T-helper 22 cell (primary cell): ENCODE results near the gene MACROD2.

ENCODE experiments used
- DNase-seq: peaks from one replicate; pipeline ENCODE4 v3.0.0-alpha.2; 2020; ENCODE audit warnings: low read depth

The MACROD2 gene

DNA sequence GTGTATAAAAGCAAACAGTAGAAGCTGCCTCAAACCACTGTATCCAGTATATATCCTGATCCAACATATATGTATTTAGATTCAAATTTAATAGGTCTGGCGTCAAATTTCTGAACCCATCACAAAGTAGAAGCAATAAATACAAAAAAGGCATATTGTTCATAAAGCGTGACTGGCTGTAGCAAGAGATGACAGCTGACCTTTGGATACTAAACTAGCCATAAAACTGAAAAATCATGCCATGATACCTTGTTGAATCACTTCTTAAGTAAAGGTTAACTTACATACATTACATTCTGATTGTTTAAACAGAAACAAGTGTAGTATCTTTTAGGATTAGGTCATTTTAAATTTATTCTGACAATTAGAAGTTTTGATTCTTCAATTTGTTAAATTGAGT lies 714.1 kb downstream of the MACROD2 start:
- no peak for DNase-seq

- no peak for DNase-seq
These were observed 715.6 kb downstream of the MACROD2 start for GRCh38 chr20:14710951-14711350.

DNA sequence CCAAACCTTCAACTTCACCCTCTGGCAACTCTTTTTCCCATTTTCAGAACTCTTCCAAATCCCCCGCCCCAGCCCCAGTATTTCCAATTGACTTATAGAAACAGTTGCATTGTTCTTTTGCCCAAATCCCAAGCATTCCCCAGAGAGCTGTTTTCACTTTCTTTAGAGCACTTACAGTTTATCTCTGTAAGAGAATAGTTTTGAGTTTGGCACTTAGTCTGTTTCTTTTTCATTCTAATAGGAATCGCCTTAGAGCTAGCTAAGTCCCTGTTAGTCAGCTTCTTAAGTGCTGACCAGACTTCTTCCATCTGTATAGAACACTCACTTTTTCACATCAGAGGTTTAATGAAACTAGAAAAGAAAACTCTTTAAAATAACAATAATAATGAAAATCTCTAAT lies 716.3 kb downstream of the MACROD2 start:
- DNase-seq: no peak

GRCh38 chr20:14712302-14712739 lies 717.0 kb downstream of the MACROD2 start:
- DNase-seq: no peak

DNA sequence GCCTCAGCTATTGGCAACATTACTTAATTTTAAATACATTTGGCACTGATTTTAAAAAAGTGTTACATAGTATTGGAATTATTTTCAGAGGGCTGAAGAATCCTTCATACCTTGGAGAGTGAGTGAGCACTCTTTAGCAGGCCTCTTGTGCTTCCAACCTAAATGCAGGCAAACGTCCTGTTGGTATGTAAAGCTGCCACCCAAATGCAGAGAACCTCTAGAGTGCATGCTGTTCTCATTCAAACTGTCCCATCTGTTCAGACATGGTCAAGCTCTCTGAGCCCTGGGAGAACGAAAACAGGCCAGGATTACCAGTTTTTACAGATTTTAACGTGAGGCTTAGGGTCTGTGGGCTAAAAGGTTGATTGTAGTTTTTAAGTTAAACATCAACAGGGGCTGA lies 720.1 kb downstream of the MACROD2 start:
- DNase-seq: no peak

- DNase-seq: no peak
These were observed 721.1 kb downstream of the MACROD2 start for GRCh38 chr20:14716351-14716801.

DNA sequence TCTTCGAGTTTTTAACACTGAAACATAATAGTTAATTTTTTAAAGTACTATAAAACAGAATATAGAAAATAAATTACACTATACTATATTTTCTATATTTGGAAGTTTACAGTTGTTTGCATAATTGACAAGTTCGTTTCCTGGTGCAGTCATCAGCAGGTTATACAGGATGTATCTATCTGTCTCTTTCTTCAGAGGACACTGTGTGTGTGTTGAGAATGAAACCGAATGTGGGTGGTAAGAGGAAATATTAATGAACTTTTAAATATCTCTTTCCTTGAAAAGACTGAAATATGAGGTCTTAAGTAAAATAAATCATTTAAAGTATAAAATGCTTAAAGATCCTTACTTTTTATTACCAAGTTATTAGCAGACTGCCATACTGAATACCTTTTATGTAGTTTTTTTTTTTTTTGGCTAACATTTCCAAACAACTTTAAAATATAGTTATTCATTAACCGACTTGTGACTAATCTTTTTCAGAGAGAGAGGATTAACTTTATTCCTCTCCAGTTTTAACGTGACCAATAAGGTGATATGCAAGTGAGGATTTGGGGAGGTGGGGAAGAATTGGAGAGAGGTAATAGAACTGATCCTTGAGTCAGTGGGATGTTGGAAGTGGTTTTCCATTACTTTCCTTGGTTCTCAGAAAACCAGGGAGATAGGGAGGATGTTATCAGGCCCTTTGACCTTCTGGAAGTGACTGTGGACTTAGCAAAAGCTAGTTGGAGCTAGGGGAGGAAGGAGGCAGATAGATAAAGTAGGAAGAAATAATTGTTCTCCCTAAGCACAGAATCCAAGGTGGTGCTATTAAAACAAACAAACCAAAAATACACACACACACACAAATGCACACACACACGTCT lies 722.1 kb downstream of the MACROD2 start:
- DNase-seq: no peak

DNA sequence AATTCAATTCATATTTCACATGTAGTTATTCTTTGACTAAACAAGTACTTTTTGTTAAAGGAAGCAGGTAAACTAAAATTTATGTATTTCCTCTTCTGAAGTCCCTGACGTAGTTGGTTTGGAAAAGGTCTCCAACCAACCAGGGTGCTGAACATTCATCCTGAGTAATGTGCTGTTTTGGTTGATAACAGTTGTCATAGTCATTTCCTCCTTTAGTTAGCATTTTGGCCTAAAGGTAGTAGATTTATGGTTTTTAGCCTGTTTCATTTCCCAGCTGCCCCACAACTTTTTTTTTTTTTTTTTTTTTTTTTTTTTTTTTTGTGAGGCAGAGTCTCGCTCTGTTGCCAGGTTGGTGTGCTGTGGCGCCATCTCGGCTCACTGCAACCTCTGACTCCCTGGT lies 724.9 kb downstream of the MACROD2 start:
- DNase-seq: no peak

DNA sequence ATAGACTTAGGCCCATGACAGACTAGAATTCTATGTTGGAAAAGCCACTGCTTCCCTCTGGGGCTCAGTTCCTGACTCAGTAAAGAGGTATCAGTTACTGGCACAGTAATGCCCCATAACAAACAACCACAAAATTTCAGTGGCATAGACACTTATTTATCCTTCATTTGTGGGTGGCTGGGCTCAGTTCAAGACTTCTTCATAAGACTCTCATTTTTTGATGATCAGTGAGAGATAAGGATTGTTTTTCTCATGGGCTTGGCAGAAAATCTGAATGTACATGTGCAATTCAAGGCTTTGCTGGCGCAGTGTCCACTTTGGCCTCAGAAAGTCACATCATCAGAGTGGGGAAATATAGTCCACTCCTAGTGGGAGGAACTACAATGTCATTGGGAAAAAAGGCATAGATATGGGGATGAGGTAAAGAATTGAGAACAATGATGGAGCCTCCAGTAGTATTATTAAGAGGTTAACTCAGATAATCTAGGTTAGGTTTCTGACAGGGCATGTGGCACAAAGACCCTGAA lies 726.7 kb downstream of the MACROD2 start:
- DNase-seq: no peak

DNA sequence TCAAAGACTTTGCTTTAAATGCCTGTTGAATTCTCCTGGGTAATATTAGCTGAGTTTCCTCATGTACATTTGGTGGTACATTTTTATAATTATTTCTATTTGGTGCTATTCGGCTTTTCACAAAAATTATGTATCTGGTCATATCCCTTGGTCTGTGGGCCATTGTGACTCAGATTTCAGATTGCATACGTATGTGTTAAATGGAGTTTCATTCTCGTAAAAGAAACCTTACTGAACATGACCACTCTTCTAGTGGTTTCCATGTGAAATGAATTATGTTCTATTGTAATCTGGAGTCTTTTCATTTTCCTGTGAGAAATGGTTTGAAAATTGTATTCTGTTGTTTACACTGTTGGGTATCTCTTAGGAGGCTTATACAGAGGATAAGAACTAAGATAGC lies 728.3 kb downstream of the MACROD2 start:
- DNase-seq: no peak

GRCh38 chr20:14724036-14724435 lies 728.7 kb downstream of the MACROD2 start:
- DNase-seq: no peak

- DNase-seq: no peak
These were observed 729.2 kb downstream of the MACROD2 start for GRCh38 chr20:14724468-14724867.

- no peak for DNase-seq
These were observed 731.3 kb downstream of the MACROD2 start for GRCh38 chr20:14726591-14726990.

- DNase-seq: no peak
These were observed 732.3 kb downstream of the MACROD2 start for GRCh38 chr20:14727485-14728150.

DNA sequence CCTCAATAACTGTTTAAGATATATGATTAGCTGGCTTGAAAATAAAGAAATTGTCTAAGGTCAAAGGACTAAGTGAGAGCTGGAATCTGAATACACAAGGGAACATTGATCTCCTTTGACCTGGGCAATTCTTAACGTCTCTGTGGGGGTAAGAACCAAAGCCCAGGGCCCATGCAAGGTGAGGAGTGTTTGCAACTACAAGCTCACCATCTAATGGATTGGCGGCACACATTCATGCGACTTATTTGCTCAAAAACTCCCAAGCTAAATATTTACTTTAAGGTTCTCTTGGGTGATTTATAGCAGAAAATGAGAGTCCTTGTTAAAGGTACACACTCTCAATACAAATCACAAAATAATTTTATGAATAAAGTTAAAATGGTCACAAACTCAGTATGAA lies 734.1 kb downstream of the MACROD2 start:
- DNase-seq: no peak

DNA sequence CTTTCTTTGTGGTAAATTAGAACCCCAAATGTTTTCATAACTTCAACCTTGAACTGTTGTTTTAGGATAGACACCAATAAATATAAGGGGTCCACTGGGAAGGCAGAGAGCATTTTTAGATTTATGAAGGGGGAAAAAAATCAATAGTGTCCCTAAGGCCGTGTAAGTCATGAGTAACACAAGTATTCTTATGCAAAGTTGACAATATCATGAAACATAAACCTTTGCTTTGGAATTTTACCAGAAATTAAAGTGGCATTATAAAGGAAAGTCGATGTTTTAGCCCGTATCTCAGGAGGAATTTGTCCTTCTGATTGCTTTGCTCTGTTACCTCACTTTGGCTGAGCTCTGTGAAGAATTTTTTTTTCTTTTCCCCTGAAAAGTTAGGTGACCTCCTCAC lies 737.0 kb downstream of the MACROD2 start:
- DNase-seq: no peak

DNA sequence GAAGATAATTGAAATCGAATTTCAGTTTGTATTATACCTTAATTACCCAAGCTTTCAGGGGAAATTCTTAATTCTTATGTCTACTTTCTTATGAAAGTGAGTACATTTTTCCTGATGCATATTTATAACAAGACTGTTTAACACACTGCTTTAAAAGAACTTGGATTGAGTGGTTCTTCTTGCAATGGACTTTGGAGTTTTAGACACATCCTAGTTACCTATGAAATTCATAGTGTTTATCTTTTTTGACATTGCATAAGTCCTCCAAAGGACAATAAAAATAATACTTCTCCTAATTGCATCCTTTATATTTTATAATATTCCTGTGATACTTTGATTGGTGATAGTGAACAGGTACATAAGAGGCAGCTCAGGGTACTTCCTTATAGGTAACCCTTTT lies 737.7 kb downstream of the MACROD2 start:
- no peak for DNase-seq

DNA sequence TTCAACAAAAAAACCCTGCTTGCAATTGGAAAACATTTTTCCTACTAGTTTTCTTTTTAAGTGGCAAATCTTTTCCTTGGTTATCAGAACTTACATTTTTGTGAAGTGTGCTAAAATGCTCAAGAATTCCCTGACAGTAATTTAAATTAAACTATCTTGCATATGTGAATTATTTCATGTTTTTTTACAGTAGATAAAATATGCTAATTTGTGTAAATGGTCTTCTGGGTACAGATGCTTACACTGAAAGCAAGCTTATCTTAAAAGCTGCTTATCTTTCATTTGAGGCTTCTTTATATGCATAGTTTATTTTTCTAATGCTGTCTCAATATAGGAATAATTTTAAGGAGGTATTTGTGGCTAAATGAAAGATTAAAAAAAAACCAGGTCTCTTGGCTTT lies 745.1 kb downstream of the MACROD2 start:
- DNase-seq: no peak

DNA sequence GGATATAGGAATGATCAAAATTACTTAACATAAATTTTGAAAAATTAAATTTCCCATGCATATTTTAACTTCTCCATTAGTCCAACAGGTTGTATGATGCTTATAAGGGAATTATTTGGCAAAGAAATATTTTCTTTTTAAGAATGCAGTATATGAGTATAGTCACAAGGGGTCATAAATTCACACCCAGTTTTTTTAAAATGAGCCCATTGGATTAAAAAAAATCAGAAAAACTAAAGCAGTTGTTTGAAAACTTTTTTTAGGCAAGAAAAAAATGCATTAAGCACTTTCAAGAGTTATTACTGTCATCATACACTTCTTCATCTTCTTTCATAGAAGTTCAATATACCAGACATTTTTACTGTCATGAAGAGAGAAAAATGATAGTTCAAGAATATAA lies 746.3 kb downstream of the MACROD2 start:
- no peak for DNase-seq

DNA sequence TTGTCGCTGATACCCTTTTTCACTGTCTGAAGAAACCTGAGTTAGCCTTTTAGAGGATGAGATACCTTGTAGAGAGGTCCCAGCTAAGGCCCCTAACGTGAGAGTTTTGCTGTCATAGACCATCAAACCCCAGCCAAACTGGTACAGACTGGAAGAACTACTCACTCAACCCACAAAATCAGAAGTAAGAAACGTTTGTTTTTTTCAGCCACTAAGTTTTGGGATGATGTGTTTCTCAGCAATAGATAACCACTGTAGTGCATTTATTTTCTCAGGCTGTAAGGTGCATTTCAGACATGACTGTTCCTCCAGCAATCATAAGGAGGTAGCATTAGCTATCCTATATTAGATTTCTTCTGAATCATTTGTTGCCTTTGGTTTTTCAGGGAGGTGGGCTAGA lies 749.4 kb downstream of the MACROD2 start:
- no peak for DNase-seq

DNA sequence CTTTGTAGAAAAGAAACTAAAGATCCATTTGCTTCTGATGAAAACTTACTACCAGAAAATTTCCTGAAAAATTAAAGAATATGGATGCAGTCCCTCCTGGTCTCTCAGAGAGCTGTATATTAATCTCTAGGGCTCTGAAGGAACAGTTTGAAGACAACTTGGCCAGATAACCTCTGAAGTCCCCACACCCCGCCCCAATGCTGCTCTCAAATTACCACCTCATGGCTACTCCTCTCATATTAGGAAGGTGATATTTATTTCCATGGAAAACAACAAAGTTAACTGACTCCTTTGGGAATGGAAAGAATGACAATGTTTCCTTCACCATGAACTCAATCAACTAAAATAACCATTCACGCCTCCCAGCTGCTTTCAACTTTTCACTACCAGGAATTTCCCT lies 750.5 kb downstream of the MACROD2 start:
- no peak for DNase-seq

DNA sequence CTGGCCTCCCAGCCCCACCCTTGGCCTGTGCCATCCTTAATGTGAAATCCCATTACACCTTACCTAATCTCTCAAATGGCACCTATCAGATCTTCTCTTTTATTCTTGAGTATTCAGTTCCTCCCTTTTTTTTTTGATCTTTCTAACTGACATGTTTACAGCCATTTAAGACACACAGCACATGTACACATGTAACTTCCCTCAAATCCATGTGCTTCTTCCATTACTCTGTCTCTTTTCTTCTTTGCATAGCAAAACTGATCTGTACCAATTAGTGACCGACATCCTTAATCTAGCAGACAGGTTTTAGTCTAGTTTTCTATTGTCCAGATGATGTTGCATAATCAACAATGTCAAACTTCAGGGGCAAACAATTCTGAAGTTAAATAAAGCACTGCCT lies 755.9 kb downstream of the MACROD2 start:
- DNase-seq: no peak

- no peak for DNase-seq
These were observed 762.4 kb downstream of the MACROD2 start for GRCh38 chr20:14757728-14758127.
